ENCODE results near the gene C19orf73.
"Not testable (repeated sequence)": the region's sequence is repeated elsewhere in the genome, so short reads cannot be mapped to it uniquely, and the experiment has no call there.

Gene C19orf73

GRCh38 chr19:49097453-49098288 is 21.3 kb downstream of the C19orf73 start:
- DNase-seq = peak; percentile 8

- no peak for DNase-seq
Observed at GRCh38 chr19:49094505-49095482, 24.1 kb downstream of the C19orf73 start.

- no peak for DNase-seq
Observed at GRCh38 chr19:49092686-49093085, 26.3 kb downstream of the C19orf73 start.

- no peak for DNase-seq
Observed at GRCh38 chr19:49091391-49092038, 27.4 kb downstream of the C19orf73 start.

GRCh38 chr19:49086296-49086695 is 32.6 kb downstream of the C19orf73 start:
- DNase-seq = no peak

- DNase-seq = no peak
Observed at GRCh38 chr19:49085868-49086232, 33.1 kb downstream of the C19orf73 start.

GRCh38 chr19:49085020-49085867 is 33.7 kb downstream of the C19orf73 start, which contains the start of gene SNRNP70:
Gene SNRNP70 (plus strand): TSS chr19:49085451. CDS start chr19:49086415, 964 bp downstream.
- peak; percentile 96 for DNase-seq

- no peak for DNase-seq
Observed at GRCh38 chr19:49084206-49085019, 34.5 kb downstream of the C19orf73 start.

- no peak for DNase-seq
Observed at GRCh38 chr19:49081273-49081672, 37.7 kb downstream of the C19orf73 start.

GRCh38 chr19:49080392-49080791 is 38.6 kb downstream of the C19orf73 start:
- no peak for DNase-seq

GRCh38 chr19:49074869-49075268 is 44.1 kb downstream of the C19orf73 start:
- not testable (repeated sequence) for DNase-seq

GRCh38 chr19:49073514-49074378 is 45.2 kb downstream of the C19orf73 start:
- no peak for DNase-seq

GRCh38 chr19:49071860-49072547 is 46.9 kb downstream of the C19orf73 start:
- DNase-seq = no peak

- no peak for DNase-seq
Observed at GRCh38 chr19:49070416-49070815, 48.5 kb downstream of the C19orf73 start.

- DNase-seq = no peak
Observed at GRCh38 chr19:49069026-49069425, 49.9 kb downstream of the C19orf73 start.

All from GF-D8 (cell line).